ENCODE measurements around the gene MARCHF3. TPM values are rescaled to one million over a fixed set of nuclear protein-coding genes. Genes with fewer than 3 reads are reported as not detected.

The MARCHF3 gene
- total RNA-seq, 1 experiment from 2014 or later: 0.61 TPM

DNA sequence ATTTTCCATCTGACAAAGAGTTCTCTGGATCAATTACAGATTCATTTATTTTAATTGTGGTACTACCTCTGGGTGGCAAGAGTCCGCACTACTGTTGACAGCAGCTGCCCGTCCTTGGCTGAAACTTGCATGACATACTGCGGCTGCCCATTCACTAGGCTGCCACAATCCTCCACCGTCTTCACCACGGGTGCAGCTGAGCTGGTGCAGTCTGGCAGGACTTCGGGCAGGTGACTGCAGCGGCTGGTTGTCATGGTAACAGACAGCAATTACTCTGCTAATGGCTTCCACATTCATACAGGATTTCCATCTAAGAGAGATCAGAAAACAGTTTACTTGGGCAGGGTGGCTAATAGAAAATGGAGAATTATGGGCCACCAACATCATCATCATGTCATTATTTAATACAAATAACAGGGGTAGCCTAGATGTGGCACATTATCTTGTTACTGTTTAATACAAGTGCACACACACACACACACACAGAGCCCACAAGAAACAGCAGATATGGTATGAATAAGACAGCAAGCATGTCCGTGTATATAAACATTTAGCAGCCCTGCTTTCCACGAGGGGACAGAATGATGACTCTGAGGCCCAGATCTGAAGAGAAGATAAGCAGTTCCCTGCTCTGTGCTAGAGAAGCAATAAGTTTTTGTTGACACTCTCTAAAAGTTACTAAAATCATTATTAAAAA lies 112.3 kb downstream of the MARCHF3 start:
- H3K9me3 ChIP-seq: no peaks in the 10 kb centered on the region
- ChIA-PET CTCF (no interaction called here), POLR2A (no interaction called here)
- H3K9me3 Mint-ChIP-seq (ENCODE audit: unreplicated experiment): no peaks in the 10 kb centered on the region
- no peaks in the 10 kb centered on the region for H3K36me3 Mint-ChIP-seq (ENCODE audit: insufficient read depth, unreplicated experiment)
- no peak overlapping the region for H3K4me3 ChIP-seq (ENCODE audit: low read depth, low read length)
- no peak for DNase-seq
- H3K4me3 Mint-ChIP-seq (ENCODE audit: unreplicated experiment): no peak overlapping the region
- no peaks in the 10 kb centered on the region for H3K27me3 Mint-ChIP-seq (ENCODE audit: insufficient read depth, unreplicated experiment)
- H3K4me1 Mint-ChIP-seq (ENCODE audit: low read depth, unreplicated experiment): no peaks in the 10 kb centered on the region
- H3K4me1 ChIP-seq: no peaks in the 10 kb centered on the region
- H3K27me3 ChIP-seq (replicated peaks; ENCODE audit: control insufficient read depth, insufficient read depth, low read length): no peaks in the 10 kb centered on the region
- BruUV-seq (replicated peaks): no TSS peak
- no peaks in the 10 kb centered on the region for H3K36me3 ChIP-seq (ENCODE audit: control insufficient read depth, insufficient read depth, low read length)
- TF ChIP-seq, protein P1, sequence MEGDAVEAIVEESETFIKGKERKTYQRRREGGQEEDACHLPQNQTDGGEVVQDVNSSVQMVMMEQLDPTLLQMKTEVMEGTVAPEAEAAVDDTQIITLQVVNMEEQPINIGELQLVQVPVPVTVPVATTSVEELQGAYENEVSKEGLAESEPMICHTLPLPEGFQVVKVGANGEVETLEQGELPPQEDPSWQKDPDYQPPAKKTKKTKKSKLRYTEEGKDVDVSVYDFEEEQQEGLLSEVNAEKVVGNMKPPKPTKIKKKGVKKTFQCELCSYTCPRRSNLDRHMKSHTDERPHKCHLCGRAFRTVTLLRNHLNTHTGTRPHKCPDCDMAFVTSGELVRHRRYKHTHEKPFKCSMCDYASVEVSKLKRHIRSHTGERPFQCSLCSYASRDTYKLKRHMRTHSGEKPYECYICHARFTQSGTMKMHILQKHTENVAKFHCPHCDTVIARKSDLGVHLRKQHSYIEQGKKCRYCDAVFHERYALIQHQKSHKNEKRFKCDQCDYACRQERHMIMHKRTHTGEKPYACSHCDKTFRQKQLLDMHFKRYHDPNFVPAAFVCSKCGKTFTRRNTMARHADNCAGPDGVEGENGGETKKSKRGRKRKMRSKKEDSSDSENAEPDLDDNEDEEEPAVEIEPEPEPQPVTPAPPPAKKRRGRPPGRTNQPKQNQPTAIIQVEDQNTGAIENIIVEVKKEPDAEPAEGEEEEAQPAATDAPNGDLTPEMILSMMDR (IDR thresholded peaks at IDR 0.05; ENCODE audit: insufficient read depth in 1 of 2, low read depth in 1 of 2, low read length in 1 of 2, severe bottlenecking in 1 of 2, unreplicated experiment in 1 of 2): no peak
- H3K27ac Mint-ChIP-seq (ENCODE audit: unreplicated experiment): no peak overlapping the region
- intact Hi-C loops (cut with micrococcal nuclease; ENCODE audit: unreplicated experiment): no loop called here

DNA sequence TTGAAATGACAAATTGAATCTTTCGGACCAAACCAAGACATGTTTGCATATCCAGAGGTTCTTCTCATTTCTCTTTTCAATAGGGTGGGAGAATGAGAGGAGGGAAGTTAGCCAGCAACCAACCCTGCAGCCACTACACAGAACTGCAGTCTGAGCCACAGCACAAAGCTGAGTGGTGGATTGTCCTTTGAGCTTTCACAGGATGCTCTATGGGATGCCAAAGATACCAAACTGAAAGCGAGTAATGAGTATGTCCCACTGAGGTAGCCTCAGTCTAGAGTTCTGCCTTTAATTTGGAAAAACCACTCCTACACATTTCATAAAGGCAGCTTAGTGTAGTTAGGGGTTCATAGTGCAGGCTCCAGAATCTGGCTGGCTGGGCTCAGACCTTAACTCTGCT lies 114.9 kb downstream of the MARCHF3 start:
- H3K9me3 Mint-ChIP-seq (ENCODE audit: unreplicated experiment): peaks cover 7% of the 10 kb centered on the region
- CTCF ChIA-PET: no interaction called here
- intact Hi-C loops (cut with micrococcal nuclease; ENCODE audit: unreplicated experiment): no loop called here

DNA sequence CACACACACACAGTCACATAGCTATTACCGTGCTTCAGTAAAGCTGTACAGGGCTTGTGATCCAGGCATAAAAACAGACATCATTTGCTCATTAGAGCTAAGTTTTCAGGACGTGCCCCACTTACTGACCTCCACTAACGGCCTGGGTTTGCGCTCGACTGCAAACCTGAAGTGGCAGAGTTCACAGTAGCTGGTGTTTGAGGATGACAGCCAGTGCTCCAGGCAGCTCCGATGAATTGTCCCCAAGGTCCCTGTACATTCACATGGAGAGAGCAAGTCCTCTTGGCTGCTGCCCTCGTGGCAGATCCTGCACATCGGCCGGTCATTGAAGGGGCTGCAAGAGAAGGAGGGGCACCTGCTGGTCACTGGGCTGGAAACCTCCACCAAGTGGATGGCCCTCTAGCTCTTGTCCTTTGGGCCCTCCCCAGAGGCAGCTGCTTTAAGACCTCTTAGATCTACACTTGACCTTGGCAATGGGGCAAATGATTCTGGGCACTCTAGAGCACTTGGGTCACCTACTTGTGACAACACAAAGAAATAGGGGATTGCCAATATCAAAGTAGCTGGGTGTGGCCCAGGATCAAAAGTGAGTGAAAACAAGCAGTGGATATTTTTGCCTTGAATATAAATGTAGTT lies 115.4 kb downstream of the MARCHF3 start:
- BruUV-seq (replicated peaks): no TSS peak
- Histone ChIP-seq H3K4me3 (ENCODE audit: low read depth, low read length) (no peak overlapping the region), H3K27me3 (replicated peaks; ENCODE audit: control insufficient read depth, insufficient read depth, low read length) (no peaks in the 10 kb centered on the region), H3K9me3 (no peaks in the 10 kb centered on the region; the same call in 1 of the 2 replicates), H3K36me3 (ENCODE audit: control insufficient read depth, insufficient read depth, low read length) (no peaks in the 10 kb centered on the region), H3K4me1 (no peaks in the 10 kb centered on the region)
- no peak for DNase-seq
- Mint-ChIP-seq H3K27ac (ENCODE audit: unreplicated experiment) (no peak overlapping the region), H3K4me1 (ENCODE audit: low read depth, unreplicated experiment) (no peaks in the 10 kb centered on the region), H3K4me3 (ENCODE audit: unreplicated experiment) (no peak overlapping the region), H3K27me3 (ENCODE audit: insufficient read depth, unreplicated experiment) (no peaks in the 10 kb centered on the region), H3K36me3 (ENCODE audit: insufficient read depth, unreplicated experiment) (no peaks in the 10 kb centered on the region), H3K9me3 (ENCODE audit: unreplicated experiment) (peaks cover 7% of the 10 kb centered on the region)
- intact Hi-C loops (cut with micrococcal nuclease; ENCODE audit: unreplicated experiment): no loop called here
- ChIA-PET POLR2A (no interaction called here), CTCF (interaction anchor here (0.5 kb wide), 1 partner anchor 93 kb away, joined by 3 read pairs; no protein-coding TSS in a partner anchor)
- TF ChIP-seq, protein P1 (IDR thresholded peaks at IDR 0.05; ENCODE audit: insufficient read depth in 1 of 2, low read depth in 1 of 2, low read length in 1 of 2, severe bottlenecking in 1 of 2, unreplicated experiment in 1 of 2): no peak

More for the DNA sequence above, 114.9 kb downstream of the MARCHF3 start:
- H3K36me3 ChIP-seq (ENCODE audit: control insufficient read depth, insufficient read depth, low read length): no peaks in the 10 kb centered on the region
- no peaks in the 10 kb centered on the region for H3K9me3 ChIP-seq
- Mint-ChIP-seq H3K27ac (ENCODE audit: unreplicated experiment) (no peak overlapping the region), H3K27me3 (ENCODE audit: insufficient read depth, unreplicated experiment) (no peaks in the 10 kb centered on the region), H3K4me1 (ENCODE audit: low read depth, unreplicated experiment) (no peaks in the 10 kb centered on the region), H3K4me3 (ENCODE audit: unreplicated experiment) (no peak overlapping the region), H3K36me3 (ENCODE audit: insufficient read depth, unreplicated experiment) (no peaks in the 10 kb centered on the region)
- DNase-seq: no peak
- TF ChIP-seq, protein P1 (IDR thresholded peaks at IDR 0.05; ENCODE audit: insufficient read depth in 1 of 2, low read depth in 1 of 2, low read length in 1 of 2, severe bottlenecking in 1 of 2, unreplicated experiment in 1 of 2): no peak
- H3K4me1 ChIP-seq: no peaks in the 10 kb centered on the region
- no peaks in the 10 kb centered on the region for H3K27me3 ChIP-seq (replicated peaks; ENCODE audit: control insufficient read depth, insufficient read depth, low read length)
- BruUV-seq (replicated peaks): no TSS peak
- POLR2A ChIA-PET: no interaction called here
- H3K4me3 ChIP-seq (ENCODE audit: low read depth, low read length): no peak overlapping the region
